Pons (tissue), 1 donor: ENCODE measurements around the gene VCL.
"Not testable (repeated sequence)": the region's sequence is repeated elsewhere in the genome, so short reads cannot be mapped to it uniquely, and the experiment has no call there.

Experiments
- DNase-seq: peaks from one replicate; pipeline ENCODE4 v3.0.0-alpha.2; 2016; ENCODE audit warnings: low spot score

The VCL gene

DNA sequence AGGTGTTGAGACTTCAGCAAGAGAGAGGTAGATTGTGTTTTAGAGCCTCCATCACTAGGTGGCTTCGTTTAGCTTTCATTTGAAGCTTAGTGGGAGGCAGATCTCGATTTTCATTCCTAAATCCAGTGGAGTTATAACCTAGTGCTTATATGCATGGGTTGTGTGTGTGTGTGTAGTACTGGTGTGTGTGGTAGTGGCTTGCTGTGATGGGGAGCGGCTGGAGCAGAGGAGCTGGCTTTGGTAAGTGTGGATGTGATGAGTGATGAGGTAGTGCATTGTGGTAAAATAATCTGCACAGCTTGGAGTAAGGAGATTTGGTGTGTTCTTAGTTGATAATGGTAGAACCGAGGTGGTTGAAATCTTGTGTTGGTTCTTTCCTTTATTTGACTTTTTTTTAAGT, 109.5 kb downstream of the VCL start:
- no peak for DNase-seq

DNA sequence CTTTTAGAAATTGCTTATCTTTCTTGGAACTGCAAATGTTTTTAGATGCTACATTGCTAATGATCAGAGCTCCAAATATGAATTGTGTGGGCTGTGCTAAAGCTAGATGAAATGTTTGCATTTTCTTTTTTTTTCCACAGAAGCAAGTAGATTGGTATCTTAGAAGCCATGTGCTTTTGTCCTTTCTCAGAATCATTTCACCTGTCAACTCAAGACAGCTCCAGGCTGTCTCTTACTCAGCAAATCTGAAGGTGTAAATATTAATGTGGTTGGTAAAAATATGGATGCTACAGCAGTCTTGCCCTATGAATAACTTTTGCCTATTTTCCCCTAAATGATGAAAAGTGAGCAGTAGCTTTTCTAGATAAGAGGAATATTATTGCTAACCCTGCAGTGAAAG, 111.5 kb downstream of the VCL start:
- no peak for DNase-seq

DNA sequence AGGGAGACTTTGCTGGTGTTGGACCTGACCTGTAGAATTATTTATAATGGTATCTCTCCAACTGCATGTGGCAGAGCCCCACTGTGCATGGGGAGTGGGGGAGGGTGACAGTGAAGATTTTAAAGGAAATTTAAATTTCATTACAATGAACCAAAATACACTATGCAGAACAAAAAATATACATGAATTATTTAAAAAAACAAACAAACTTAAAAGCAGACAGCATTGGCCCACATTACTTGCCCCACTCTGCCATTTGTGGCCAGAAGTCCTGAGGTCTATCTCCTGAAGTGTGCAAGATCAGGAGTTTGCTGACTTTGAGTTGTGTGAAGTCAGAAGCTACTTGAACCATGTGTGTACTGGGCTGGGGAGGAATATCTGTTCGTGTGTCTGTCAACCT, 112.2 kb downstream of the VCL start:
- no peak for DNase-seq

DNA sequence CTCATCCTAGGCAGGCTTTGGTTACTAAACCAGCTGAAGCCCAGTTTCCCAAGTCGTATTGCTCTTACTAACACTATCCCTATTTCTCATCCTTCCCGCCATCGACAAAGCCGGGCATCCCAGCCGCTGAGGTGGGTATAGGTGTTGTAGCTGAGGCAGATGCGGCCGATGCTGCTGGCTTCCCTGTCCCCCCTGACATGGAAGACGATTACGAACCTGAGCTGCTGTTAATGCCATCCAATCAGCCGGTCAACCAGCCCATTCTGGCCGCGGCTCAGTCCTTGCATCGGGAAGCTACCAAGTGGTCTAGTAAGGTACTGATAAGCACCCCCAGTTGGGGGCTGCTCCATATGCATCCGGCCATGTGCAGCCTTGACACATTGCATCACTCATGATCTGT, 113.9 kb downstream of the VCL start:
- DNase-seq = no peak

DNA sequence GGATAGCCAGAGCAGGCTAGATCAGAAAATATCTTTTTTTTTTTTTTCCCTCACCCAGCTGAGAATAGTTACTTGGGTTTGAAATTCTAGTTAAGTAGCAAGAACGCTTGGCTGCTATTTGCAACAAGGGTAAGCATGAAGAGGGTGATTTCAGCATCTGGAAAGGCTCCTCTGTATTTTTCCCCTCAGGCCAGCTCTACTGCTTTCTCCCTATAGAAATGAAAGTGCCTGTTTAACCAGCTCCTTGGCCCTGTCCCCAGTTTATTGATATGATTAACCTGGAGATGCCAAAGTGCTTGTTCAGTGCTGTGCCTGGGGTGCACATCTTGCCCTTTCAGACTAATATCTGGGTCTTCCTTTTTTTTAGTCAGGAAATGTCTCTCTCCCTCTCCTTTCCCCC, 115.6 kb downstream of the VCL start:
- DNase-seq = no peak

DNA sequence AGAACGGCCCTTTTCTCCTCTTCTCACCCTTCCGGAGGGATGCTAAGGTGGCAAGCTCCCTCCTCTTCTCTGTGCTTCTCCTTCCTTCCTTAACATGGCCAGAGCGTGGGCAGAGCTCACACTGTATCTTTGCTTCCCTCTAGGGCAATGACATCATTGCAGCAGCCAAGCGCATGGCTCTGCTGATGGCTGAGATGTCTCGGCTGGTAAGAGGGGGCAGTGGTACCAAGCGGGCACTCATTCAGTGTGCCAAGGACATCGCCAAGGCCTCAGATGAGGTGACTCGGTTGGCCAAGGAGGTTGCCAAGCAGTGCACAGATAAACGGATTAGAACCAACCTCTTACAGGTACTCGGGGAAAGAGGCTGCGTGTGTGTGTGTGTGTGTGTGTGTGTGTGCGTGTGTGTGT, 116.1 kb downstream of the VCL start:
- peak; percentile 39 for DNase-seq

DNA sequence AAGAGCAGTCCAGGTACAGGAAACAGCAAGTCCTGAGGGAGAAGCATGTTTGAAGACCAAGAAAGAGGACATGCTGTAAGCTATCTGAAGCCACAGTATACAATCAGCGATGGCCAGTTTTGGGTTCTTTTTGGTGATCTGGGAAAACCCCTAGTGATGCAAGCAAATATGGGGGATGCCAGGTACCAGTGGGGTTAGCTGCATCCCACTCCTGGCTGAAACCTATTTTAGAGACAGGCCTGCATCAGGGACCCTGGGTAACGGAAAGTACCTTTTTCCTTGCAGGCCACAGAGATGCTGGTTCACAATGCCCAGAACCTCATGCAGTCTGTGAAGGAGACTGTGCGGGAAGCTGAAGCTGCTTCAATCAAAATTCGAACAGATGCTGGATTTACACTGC, 119.8 kb downstream of the VCL start:
- no peak for DNase-seq

DNA sequence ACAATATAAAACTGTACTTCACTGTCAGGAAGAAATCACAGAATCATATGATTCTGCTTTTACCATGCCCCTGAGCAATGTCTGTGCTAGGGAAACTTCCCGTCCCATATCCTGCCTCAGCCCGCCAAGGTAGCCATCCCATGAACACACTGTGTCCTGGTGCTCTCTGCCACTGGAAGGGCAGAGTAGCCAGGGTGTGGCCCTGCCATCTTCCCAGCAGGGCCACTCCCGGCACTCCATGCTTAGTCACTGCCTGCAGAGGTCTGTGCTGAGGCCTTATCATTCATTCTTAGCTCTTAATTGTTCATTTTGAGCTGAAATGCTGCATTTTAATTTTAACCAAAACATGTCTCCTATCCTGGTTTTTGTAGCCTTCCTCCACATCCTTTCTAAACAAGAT, 120.9 kb downstream of the VCL start:
- DNase-seq = no peak

DNA sequence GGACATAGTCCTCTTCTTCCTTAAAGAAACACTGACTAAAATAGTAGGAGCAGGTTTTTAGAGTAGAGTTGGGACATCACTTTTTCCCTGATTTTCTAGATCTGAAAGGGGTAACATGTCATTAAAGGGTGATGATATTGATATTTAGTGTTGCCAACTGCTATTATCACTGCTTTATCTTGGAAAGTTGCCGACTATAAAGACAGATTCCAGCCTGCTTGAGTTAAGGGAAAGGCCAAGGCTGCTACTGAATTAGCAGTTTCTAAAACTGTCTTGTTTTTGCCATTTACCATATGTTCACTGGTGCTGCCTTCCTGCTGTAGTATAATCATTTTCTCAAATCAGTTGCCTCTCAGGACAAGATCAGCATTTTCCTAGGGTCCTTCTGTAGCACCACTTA, 123.0 kb downstream of the VCL start:
- DNase-seq = no peak

DNA sequence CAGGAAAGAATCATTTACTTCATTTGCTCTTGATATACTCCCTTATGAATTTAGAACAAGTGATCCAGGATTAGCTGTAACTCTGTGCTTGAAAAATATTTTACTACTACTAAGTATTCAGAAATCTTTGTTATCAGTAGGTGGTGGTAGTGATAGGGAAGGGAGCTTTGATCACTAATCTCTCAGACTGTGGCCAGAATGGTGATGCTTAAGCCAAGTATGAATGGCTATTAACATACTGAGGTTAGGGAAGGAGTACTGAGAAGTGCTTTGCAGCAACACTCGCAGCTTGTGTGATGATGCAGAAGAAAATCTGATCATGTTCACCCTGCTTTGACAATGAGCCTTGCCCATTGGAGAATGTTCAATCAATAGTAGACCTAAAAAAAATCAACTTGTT, 123.5 kb downstream of the VCL start:
- DNase-seq = no peak

DNA sequence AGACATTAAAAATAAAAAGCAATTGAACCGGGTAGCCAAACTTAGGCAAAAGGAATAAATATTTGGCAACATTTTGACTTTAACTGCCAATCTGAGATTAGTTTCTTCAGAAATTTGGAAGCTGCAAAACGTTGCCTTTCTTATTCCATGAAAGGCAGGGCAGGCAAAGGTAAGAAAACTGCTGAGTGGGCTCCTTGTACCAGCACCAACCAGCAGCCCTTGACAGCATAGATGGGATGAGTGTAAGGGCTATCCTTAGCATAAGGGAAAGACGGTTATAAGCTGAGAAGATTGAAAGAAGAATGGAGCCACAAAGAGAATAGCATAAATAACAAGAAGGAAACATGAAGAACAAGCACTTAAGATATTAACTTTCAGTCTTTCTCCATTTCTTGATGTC, 124.1 kb downstream of the VCL start:
- DNase-seq = no peak

DNA sequence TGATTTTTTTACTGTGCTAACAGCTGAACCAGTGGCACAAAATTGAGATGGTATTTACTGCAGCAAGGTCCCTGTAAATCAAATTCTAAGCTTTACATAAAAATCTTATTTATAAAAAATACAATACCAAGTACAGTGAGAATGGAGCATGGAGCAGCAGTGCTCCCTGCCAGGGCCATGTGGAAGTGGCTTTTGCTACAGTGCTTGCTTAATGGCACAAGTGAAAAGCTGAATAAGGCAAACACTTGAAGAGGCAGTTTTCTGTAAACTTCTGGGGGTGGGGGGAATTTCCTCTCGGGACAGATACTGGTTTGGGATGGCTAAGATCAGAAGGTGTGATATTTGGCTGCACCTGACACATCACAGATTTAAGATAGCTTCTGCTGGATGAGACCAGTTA, 125.2 kb downstream of the VCL start:
- no peak for DNase-seq

DNA sequence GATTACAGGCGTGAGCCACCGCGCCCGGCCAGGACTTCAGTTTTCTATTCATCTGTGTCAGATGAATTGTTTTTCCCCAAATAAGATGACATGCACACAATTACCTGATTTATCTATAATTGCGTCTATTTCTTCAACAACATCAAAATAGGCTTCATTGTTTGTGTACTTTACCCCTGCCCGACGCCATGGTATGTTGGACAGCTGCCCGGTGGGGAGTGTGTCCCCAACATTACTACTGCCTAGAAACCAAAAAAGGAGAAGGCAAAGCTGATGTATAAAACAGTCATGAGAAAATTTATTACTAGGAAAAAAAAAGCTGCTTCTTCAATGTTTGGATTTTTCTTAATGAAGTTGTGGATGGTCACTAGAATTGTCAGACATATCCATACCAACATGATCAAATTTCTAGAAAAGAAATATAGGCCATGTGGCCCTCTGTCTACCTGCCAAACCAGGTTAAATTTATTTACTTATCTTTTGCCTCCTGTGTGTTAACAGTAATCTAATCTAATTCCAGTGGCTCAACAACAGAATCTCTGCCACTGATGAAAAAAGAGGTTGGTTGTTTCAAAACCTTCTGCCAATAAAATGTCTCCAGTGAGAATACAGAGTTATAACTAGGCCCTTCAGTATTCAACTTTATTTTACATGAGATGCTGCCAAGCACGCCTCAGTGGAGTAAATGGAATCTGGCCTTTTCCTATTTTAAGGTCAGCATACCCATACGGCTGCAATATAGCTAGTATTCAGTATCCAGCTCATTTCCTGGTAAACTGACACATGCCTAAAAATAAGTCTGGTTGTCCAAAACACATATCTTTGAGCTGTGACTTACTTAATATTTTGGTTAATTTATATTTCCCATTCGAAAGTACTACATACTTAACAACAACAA, 136.3 kb downstream of the VCL start:
- no peak for DNase-seq

DNA sequence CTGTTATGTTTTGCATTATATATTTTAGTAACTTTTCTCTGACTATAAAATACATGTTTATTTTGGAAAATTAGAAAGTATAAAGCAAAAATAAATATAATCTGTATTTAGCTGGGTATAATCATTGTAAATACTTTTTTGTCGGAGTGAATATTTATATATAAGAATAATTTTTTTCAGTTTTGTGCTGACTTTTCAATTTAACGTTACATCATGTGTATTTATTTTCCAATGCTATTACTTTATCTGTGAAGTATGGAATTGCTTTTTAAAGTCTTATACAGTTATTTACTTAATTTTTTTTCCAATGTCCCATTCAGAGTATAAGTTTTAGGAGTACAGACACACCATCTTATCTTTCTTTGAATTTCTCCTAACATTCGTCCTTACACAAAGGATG, 137.5 kb downstream of the VCL start:
- DNase-seq = no peak

DNA sequence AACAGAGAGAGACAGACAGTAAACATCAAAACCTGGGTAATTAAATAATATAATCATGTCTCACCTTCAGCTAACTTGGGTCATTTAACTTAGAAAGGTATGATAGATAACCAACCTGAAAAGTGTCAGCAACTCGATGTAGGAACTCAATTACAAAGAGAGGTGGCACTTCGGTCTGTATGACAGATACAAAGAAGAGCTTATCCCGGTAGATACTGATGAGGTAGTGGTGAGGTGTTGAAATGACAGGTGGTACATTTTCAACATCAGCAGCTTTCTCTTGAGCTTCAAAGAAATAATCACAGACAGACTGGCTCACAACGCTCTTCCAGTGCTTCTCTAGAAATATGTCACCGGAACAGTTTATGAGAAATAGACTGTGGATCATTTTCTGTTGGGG, 140.1 kb downstream of the VCL start:
- DNase-seq = no peak

DNA sequence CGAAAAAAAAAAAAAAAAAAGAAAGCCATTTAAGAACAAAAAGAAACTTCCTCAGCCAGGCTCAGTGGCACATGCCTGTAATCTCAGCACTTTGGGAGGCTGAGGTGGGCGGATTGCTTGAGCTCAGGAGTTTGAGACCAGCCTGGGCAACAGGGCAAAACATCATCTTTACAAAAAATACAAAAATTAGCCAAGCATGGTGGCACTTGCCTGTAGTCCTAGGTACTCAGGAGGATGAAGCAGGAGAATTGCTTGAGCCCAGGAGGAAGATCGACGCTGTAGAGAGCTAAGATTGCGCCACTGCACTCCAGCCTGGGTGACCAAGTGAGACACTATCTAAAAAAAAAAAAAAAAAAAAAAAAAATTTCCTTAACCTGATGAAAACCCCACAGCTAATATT, 140.7 kb downstream of the VCL start:
- not testable (repeated sequence) for DNase-seq

DNA sequence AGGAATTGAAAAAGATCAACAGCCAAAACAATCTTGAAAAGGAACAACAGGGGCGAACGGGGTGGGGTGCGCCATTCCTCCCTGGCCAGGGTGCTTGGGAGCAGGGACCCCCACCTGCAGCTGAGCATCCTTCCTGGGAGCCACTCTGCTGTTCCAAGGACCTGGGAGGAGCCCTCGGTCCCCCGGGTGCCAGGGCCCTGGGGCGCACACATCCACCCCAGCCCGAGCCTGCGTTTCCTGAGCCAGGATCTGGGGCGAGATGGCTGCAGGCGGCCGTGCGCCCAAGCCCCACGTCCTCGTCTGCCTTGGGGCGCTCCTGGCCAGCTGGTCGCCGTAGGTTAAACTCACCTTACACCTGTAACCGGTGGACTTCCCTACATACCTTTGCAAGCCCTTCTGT, 142.1 kb downstream of the VCL start:
- no peak for DNase-seq

DNA sequence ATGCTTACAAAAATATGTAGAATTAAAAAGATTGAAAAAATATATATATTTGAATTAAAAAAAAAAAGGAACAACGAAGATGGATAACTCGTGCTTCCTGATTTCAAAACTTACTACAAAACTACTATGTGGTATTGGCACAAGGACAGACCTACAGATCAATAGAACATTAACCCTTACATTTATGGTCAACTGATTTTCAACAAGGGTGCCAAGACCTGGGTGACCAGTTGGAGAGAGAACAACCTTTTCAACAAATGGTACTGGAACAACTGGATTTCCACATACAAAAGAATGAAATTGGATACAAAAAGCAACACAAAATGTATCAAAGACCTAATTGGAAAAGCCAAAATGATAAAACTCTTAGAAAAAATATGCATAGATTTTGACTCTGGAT, 142.6 kb downstream of the VCL start:
- no peak for DNase-seq

DNA sequence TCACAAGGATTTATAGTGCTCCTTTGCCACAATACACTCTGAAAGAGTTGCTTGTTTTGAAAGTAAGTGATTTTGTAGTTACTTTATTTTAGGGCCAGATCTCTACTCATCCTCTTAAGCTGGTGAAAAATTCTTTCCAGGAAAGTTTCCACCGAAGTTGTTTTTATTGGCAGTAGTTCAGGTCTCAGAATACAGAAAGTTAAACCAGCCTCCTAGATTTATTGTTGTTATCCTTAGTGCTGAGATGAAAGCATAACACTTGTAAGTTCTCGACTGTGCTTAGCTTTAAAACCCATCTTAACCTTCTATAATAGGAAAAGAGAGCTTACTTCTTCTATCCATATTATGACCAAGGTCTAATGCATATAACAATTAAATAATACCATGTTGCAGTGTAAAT, 147.2 kb downstream of the VCL start:
- peak; percentile 31 for DNase-seq

DNA sequence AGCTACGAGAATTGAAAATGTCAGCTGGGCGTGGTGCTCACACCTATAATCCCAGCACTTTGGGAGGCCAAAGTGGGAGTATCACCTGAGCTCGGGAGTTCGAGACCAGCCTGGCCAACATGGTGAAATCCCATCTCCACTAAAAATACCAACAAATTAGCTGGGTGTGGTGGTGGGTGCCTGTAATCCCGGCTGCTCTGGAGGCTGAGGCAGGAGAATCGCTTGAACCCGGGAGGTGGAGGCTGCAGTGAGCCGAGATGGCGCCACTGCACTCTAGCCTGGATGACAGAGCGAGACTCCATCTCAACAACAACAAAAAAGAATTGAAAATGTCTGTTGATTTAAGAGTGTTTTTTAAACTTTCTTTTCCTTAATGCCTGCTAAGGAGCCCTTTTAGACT, 149.1 kb downstream of the VCL start:
- DNase-seq = not testable (repeated sequence)

DNA sequence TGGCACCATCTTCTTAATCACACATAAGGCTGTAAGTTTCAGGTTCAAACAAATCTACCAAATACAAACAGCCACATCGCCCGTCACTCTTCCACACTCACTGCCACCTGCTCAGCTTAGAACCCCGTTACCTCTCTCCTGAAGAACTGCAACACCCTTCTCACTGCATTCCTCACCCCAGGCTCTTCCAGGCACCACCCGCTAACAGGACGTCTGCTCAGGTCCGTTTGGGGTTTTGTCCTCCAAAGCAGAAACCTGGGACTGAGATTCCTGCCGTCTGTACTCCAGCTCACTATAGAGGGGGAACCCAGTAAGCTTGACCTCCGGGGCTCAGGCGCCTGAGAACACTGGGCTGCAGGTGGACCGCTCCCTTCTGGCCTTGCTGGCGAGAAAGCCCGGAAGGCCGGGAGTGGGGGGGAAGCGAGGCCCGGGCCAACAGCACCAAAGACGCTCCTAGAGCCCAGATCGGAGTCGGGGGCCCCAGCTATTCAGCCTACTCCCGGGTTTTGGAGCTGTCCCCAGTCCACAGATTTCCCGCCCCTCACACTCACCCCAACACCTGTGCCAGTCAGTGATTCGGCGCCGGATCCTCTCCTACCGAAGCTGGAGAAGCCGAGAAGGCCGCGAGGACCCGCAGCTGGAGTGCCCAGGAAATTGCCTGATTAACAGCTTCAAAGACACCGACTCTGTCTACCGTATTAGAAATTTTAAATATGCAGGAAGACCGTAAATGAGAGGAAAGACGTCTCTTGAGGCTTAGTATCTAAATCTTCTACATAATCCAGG, 152.5 kb downstream of the VCL start, which contains the start of gene AP3M1:
AP3M1 (minus strand) TSS at position 625 of the 786 bp plus-strand sequence. CDS start 12,449 bp downstream, outside the sequence.
- peak; percentile 18 for DNase-seq

DNA sequence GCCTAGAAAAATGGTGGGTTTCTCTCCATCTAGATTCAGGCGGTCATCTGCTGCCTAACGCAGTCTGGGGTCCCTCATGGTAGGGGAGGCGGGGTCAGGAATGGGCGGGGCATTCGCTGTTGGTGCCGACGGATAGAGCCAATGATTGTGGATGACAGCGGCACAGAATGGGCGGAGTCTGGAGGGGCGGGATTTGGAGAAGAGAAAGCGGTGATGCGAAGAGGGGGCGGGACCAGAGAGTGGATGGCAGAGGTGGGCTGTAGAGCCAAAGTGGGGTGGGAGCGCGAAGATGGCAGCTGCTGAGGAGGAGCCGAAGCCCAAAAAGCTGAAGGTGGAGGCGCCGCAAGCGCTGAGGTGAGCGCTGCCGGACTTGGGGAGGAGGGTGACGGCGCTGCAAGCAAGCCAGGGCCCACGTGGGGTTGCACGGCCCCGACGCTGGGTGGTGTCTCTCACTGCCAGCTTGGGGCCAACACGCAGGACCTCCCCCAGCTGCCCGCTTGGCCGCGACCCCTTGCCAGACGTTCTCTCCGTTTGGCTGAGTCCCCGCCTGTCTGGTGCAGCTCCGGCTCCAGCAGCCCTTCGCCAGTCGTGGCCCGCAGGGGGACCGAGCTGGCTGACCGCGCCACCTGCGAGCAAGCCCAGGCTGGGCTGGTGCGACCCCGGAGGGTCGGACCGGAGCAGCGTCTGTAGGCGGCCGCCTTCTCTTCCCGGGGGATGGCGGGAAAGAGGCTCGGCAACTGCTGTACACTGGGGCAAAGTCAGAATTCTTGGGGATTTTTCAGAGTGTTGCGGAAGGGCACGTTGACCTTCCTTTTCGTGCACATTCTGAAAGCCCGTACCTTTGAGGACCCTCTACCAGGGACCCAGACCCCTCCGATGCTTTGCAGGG, 153.3 kb downstream of the VCL start, which contains the start of gene ADK:
ADK (plus strand) TSS at position 232 of the 889 bp plus-strand sequence; CDS start at position 290, 58 bp downstream.
- peak; percentile 98 for DNase-seq
